H9 (cell line): ENCODE data around the gene ITPRIPL2. TPM values are rescaled to one million over a fixed set of nuclear protein-coding genes. Genes with fewer than 3 reads are reported as not detected.

Source experiments
- DNase-seq: peaks from one replicate; pipeline ENCODE4 v3.0.0-alpha.2; 2017
- H2AFZ ChIP-seq: one replicate; pipeline ENCODE4 v1.6.1; 2013; ENCODE audit warnings: mild to moderate bottlenecking, low read length, control low read depth, moderate library complexity
- H2AK5ac ChIP-seq: 2 replicates; pipeline ENCODE4 v1.6.1; 2013; ENCODE audit warnings: low read length, control low read depth, mixed read lengths; ENCODE audit not compliant: insufficient read length
- H2BK120ac ChIP-seq: one replicate; pipeline ENCODE4 v1.6.1; 2013; ENCODE audit warnings: low read depth, mild to moderate bottlenecking, low read length, control low read depth, inconsistent platforms; ENCODE audit not compliant: poor library complexity, severe bottlenecking
- H2BK12ac ChIP-seq: 2 replicates; pipeline ENCODE4 v1.6.1; 2013; ENCODE audit warnings: low read length, control low read depth, mixed read lengths, low read depth; ENCODE audit not compliant: insufficient read length
- H2BK15ac ChIP-seq: 2 replicates; pipeline ENCODE4 v1.6.1; 2013; ENCODE audit warnings: low read depth, low read length, control low read depth
- H2BK20ac ChIP-seq: one replicate; pipeline ENCODE4 v1.6.1; 2013; ENCODE audit warnings: low read depth, mild to moderate bottlenecking, low read length, control low read depth, inconsistent platforms; ENCODE audit not compliant: poor library complexity, severe bottlenecking
- H2BK5ac ChIP-seq: 2 replicates; pipeline ENCODE4 v1.6.1; 2013; ENCODE audit warnings: low read length, control low read depth, mixed read lengths; ENCODE audit not compliant: insufficient read length
- H3K14ac ChIP-seq: 2 replicates; pipeline ENCODE4 v1.6.1; 2013; ENCODE audit warnings: low read length, control low read depth; ENCODE audit not compliant: insufficient read depth
- H3K18ac ChIP-seq: 2 replicates; pipeline ENCODE4 v1.6.1; 2013; ENCODE audit warnings: low read depth, mild to moderate bottlenecking, mixed read lengths, low read length, control low read depth; ENCODE audit not compliant: insufficient read length
- H3K23ac ChIP-seq: 2 replicates; pipeline ENCODE4 v1.6.1; 2013; ENCODE audit warnings: low read length, control low read depth, mixed read lengths, low read depth; ENCODE audit not compliant: insufficient read length
- H3K23me2 ChIP-seq: 2 replicates; pipeline ENCODE4 v1.6.1; 2013; ENCODE audit warnings: low read depth, mild to moderate bottlenecking, mixed read lengths, low read length, control low read depth; ENCODE audit not compliant: insufficient read length, poor library complexity, severe bottlenecking
- H3K27ac ChIP-seq: 2 replicates; pipeline ENCODE4 v1.5.1; 2013; ENCODE audit warnings: low read length, control low read depth, mixed read lengths, low read depth; ENCODE audit not compliant: insufficient read length
- H3K27me3 ChIP-seq: 2 replicates; pipeline ENCODE4 v1.6.1; 2013; ENCODE audit warnings: low read length, control low read depth, inconsistent platforms; ENCODE audit not compliant: insufficient read depth
- H3K4ac ChIP-seq: 2 replicates; pipeline ENCODE4 v1.6.1; 2013; ENCODE audit warnings: low read depth, mild to moderate bottlenecking, control low read depth, inconsistent platforms, low read length, moderate library complexity
- H3K4me1 ChIP-seq: 2 replicates; pipeline ENCODE4 v1.6.1; 2013; ENCODE audit warnings: low read length, control low read depth, inconsistent platforms; ENCODE audit not compliant: insufficient read depth
- H3K4me2 ChIP-seq: 2 replicates; pipeline ENCODE4 v1.6.1; 2013; ENCODE audit warnings: low read length, control low read depth, mixed read lengths; ENCODE audit not compliant: insufficient read length, insufficient read depth
- H3K56ac ChIP-seq: 2 replicates; pipeline ENCODE4 v1.6.1; 2013; ENCODE audit warnings: low read depth, mild to moderate bottlenecking, mixed read lengths, low read length, control low read depth; ENCODE audit not compliant: insufficient read length
- H3K79me1 ChIP-seq: 2 replicates; pipeline ENCODE4 v1.6.1; 2013; ENCODE audit warnings: low read depth, mild to moderate bottlenecking, moderate library complexity, low read length, control low read depth, inconsistent platforms; ENCODE audit not compliant: insufficient read depth, poor library complexity, severe bottlenecking
- H3K79me2 ChIP-seq: 2 replicates; pipeline ENCODE4 v1.6.1; 2013; ENCODE audit warnings: low read length, control low read depth, inconsistent platforms; ENCODE audit not compliant: insufficient read depth
- H3K9ac ChIP-seq: 2 replicates; pipeline ENCODE4 v1.6.1; 2013; ENCODE audit warnings: low read length, control low read depth, mixed read lengths; ENCODE audit not compliant: insufficient read length; ENCODE audit errors: extremely low read depth
- H3K9me3 ChIP-seq: one replicate; pipeline ENCODE4 v1.6.1; 2013; ENCODE audit warnings: low read depth, low read length, inconsistent platforms; ENCODE audit not compliant: control insufficient read depth
- H3T11ph ChIP-seq: one replicate; pipeline ENCODE4 v1.6.1; 2013; ENCODE audit warnings: mild to moderate bottlenecking, low read length, control low read depth, inconsistent platforms
- H4K20me1 ChIP-seq: one replicate; pipeline ENCODE4 v1.6.1; 2013; ENCODE audit not compliant: control insufficient read depth, insufficient read length, insufficient read depth
- H4K5ac ChIP-seq: 2 replicates; pipeline ENCODE4 v1.6.1; 2013; ENCODE audit warnings: low read depth, mild to moderate bottlenecking, mixed read lengths, low read length, control low read depth; ENCODE audit not compliant: insufficient read length
- H4K8ac ChIP-seq: replicated peaks from 2 replicates; pipeline ENCODE4 v1.6.1; 2013; ENCODE audit warnings: low read length, control low read depth, mixed read lengths, low read depth; ENCODE audit not compliant: insufficient read length
- H4K91ac ChIP-seq: 2 replicates; pipeline ENCODE4 v1.6.1; 2013; ENCODE audit warnings: low read depth, mild to moderate bottlenecking, moderate library complexity, mixed read lengths, low read length, control low read depth; ENCODE audit not compliant: insufficient read length
- H3K27ac Mint-ChIP-seq, 3 experiments: 2 replicates in 2 of 3; 3 replicates in 1 of 3; pipeline ENCODE4 v1.8.0; 2020 to 2021; ENCODE audit warnings: mixed read lengths in 3 of 3, mild to moderate bottlenecking in 1 of 3, moderate library complexity in 1 of 3
- H3K27me3 Mint-ChIP-seq: 2 replicates; pipeline ENCODE4 v1.8.0; 2021; ENCODE audit warnings: low read depth, mild to moderate bottlenecking, moderate library complexity, mixed read lengths
- H3K36me3 Mint-ChIP-seq, 3 experiments: 2 replicates in 2 of 3; 3 replicates in 1 of 3; pipeline ENCODE4 v1.8.0; 2020 to 2021; ENCODE audit warnings: low read depth in 3 of 3, mixed read lengths in 3 of 3; ENCODE audit not compliant: insufficient read depth in 1 of 3
- H3K4me1 Mint-ChIP-seq, 2 experiments: 2 replicates each; pipeline ENCODE4 v1.8.0; 2020; ENCODE audit warnings: mixed read lengths in 2 of 2
- H3K4me3 Mint-ChIP-seq, 2 experiments: 2 replicates in 1 of 2; 3 replicates in 1 of 2; pipeline ENCODE4 v1.8.0; 2020 to 2021; ENCODE audit warnings: mild to moderate bottlenecking in 2 of 2, mixed read lengths in 2 of 2, moderate library complexity in 1 of 2
- H3K9me3 Mint-ChIP-seq, 2 experiments: 2 replicates in 1 of 2; 3 replicates in 1 of 2; pipeline ENCODE4 v1.8.0; 2020; ENCODE audit warnings: mild to moderate bottlenecking in 2 of 2, mixed read lengths in 2 of 2, moderate library complexity in 1 of 2
- WGBS: extraction: QIAGEN DNeasy Blood & Tissue Kit; methylation state at CpG from one replicate; pipeline ENCODE4 v1.1.7; 2013; ENCODE audit warnings: missing lambda C conversion rate, low lambda C conversion rate, mixed read lengths; ENCODE audit not compliant: insufficient read length; ENCODE audit errors: extremely low coverage; 5-methylcytosine and 5-hydroxymethylcytosine counted together
- total RNA-seq: library from RNA; stranded (reverse); gene quantifications from 2 replicates; pipeline ENCODE4 v1.2.1, GENCODE V29; 2021
- TF ChIP-seq, protein P1 (sequence below): fragments of 200-600 bp; sonication (generic); conservative IDR thresholded peaks from 3 replicates; pipeline ENCODE4 v1.8.0; 2021; ENCODE audit warnings: antibody characterized with exemption, mild to moderate bottlenecking

ITPRIPL2 gene
- total RNA-seq, 1 experiment from 2014 or later, result 9.1 TPM

DNA sequence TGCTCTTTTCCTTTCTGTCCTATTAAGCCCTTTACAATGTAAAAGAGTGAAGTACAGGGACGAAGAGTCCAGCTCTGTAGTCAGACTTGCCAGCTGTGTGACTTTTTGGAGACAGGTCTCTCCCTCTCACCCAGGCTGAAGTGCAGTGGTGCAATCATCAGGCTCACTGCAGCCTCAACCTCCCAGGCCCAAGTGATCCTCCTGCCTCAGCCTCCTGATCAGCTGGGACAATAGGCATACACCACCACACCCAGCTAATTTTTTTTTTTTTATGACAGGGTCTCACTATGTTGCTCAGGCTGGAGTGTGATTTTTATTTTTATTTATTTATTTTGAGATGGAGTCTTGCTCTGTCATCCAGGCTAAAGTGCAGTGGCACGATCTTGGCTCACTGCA is 7.1 kb upstream of the ITPRIPL2 start:
- Histone ChIP-seq H3K27me3 (no peaks in the 10 kb centered on the region), H3K23ac (no peak overlapping the region), H4K20me1 (no peaks in the 10 kb centered on the region), H3K4ac (no peak overlapping the region), H4K8ac (no peak overlapping the region), H3K79me2 (no peaks in the 10 kb centered on the region), H3K79me1 (no peaks in the 10 kb centered on the region), H2BK20ac (no peak overlapping the region), H2BK12ac (no peak overlapping the region), H3K9me3 (no peaks in the 10 kb centered on the region), H2AFZ (no peak overlapping the region), H4K5ac (no peak overlapping the region), H2BK120ac (no peak overlapping the region), H2BK15ac (no peak overlapping the region), H3T11ph (no peak overlapping the region), H4K91ac (no peak overlapping the region), H3K27ac (no peak overlapping the region), H2BK5ac (no peak overlapping the region), H3K9ac (no peak overlapping the region), H2AK5ac (no peak overlapping the region), H3K56ac (no peak overlapping the region), H3K14ac (no peak overlapping the region), H3K18ac (no peak overlapping the region), H3K4me1 (no peaks in the 10 kb centered on the region; the same call in 1 of the 2 replicates), H3K23me2 (no peaks in the 10 kb centered on the region), H3K4me2 (no peak overlapping the region)
- WGBS, result no CpG with 5 or more reads among the region's 2 CpGs
- Mint-ChIP-seq H3K36me3 (no peaks in the 10 kb centered on the region), H3K4me3 (no peak overlapping the region), H3K9me3 (no peaks in the 10 kb centered on the region), H3K27me3 (no peaks in the 10 kb centered on the region; the same call in none of the 2 replicates), H3K27ac (no peak overlapping the region), H3K4me1 (peaks cover 13 to 16% of the 10 kb centered on the region in 2 experiments)
- TF ChIP-seq, protein P1, sequence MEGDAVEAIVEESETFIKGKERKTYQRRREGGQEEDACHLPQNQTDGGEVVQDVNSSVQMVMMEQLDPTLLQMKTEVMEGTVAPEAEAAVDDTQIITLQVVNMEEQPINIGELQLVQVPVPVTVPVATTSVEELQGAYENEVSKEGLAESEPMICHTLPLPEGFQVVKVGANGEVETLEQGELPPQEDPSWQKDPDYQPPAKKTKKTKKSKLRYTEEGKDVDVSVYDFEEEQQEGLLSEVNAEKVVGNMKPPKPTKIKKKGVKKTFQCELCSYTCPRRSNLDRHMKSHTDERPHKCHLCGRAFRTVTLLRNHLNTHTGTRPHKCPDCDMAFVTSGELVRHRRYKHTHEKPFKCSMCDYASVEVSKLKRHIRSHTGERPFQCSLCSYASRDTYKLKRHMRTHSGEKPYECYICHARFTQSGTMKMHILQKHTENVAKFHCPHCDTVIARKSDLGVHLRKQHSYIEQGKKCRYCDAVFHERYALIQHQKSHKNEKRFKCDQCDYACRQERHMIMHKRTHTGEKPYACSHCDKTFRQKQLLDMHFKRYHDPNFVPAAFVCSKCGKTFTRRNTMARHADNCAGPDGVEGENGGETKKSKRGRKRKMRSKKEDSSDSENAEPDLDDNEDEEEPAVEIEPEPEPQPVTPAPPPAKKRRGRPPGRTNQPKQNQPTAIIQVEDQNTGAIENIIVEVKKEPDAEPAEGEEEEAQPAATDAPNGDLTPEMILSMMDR, result no peak
- no peak for DNase-seq
